ENCODE data around the gene PAEP.
"Not testable (repeated sequence)": the region's sequence is repeated elsewhere in the genome, so short reads cannot be mapped to it uniquely, and the experiment has no call there.

PAEP gene

DNA sequence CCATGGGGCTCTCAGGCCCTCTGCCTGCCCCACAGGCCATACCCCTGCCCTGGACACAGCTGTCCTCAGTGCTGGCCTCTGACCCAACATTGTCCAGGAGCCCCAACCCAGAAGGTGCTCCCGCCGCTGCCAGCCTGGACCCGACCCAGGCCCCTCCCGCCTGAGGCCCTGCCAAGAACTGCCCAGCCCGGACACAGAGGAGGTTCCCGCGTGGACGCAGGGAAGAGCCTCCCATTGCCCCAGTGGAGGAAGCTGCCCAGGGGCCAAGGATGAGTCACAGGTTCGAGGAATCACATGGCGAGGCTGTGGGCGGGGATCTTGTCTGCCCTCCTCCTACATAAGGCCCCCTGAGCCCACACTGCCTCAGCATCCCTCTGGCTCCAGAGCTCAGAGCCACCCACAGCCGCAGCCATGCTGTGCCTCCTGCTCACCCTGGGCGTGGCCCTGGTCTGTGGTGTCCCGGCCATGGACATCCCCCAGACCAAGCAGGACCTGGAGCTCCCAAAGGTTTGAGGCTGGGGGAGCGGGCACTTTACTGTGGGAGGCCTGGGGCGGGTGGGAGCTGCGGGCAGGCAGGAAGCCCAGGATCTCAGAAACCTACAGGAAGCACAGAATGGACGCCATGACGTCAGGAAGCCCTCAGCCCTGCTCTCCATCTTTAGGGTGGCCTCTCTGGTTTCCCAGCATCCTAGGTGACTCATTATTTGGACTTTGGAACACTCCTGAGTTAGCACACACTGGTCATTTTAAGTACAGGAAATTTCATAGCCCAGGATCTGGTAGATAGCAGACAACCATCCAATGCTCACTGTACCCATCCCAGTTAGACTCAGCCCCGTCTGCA lies at the start of gene PAEP:
PAEP (plus strand) TSS at position 366 of the 844 bp plus-strand sequence.
- DNase-seq (ENCODE audit: low read depth), result no peak

GRCh38 chr9:135512241-135512603 lies 49.3 kb upstream of the PAEP start:
- no peak for DNase-seq (ENCODE audit: low read depth)

- no peak for DNase-seq (ENCODE audit: low read depth)
These were observed 48.7 kb upstream of the PAEP start for GRCh38 chr9:135512904-135513303.

GRCh38 chr9:135513351-135513846 lies 48.2 kb upstream of the PAEP start:
- DNase-seq (ENCODE audit: low read depth), result no peak

DNA sequence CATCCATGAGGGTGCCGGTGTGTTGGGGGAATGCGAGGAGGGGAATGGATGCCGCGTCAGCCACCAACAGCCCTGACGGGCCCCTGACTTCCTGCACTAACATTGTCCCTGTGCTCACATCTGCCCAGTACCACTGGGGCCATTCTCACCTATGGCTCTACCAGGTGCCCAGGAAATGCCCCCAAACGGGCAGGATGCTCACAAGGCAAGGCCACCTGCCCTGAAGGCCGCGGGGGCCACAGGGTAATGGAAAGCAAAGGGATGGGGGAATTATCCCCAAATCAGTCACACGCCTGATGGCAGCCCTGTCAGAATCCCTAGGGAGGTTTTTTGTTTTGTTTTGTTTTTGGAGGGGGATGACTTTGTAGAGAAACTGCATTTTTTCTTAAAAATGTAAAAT lies 47.6 kb upstream of the PAEP start:
- DNase-seq (ENCODE audit: low read depth), result not testable (repeated sequence)

- DNase-seq (ENCODE audit: low read depth), result no peak
These were observed 47.0 kb upstream of the PAEP start for GRCh38 chr9:135514342-135515082.

DNA sequence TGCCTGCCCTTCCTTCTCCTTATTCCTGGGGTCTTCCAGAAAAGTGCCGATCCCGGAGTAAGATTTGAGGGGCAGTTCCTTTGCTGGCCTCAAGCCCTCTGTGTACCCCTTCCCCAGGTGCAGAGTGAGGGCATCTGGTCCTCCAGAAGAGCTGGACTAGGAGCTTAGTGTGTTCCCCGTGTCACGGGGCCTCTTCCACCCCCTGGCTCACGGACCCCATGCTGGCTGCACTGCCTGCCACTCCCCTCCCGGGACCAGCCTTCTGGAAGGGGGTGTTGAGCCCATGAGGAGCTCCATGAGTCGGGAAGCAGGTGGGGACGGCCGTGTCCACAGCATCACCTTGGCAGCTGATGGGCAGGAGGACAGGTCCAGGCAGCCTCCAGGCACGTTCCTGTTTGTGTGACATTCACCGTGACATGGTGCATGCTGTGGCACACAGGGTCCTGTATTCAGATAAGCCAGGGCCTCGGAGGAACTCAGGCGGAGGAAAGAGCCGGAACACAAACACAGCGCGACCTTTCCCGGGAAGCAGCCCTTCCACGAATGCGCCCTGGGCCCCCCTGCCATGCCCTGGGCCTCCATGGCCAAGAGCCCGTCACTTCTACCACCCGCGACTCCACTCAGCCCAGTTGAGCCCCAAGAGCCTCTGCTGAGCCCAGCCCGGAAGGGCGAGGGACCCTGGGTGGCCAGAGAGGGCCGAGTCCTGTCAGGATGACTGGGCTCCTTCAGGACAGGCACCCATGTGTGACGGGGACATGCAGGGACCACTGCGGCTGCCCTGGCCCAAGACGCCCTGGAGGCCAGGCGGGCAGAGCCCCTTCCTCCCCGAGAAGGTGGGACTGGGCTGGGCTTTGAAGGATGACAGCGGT lies 46.2 kb upstream of the PAEP start:
- no peak for DNase-seq (ENCODE audit: low read depth)

DNA sequence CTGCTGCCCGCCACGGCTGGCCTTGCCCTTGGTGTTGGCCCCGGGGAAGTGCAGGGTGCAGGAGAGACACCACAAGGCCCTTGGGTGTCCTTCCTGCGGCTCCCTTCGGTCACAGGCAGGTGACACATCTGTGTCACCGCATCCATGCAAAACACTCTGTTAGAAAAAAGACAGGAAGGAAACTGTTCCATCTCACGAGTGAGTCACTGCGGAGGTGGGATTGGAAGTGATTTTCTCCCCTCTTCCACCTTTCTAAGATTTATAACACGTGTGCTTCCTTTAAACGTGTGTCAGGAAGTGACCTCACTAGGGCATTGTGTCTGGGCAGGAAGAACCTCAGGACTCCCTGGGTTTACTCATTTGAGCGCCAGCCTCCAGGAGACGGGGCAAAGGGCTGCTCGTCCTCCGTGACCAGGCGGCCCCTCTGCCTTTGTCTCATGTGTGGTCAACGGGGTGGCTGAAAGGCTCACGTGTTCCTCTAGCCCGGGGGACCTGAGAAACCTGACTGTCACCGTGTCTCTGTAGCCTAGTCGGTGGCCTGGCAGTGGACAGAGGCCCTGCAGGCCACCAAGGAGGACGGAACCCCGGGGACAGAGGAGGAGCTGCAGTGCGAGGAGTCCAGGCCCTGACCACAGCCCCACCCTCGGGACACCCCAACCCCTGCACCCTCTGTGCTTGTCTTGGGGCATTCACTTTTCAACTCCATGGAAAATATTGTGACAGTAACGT lies 45.3 kb upstream of the PAEP start:
- no peak for DNase-seq (ENCODE audit: low read depth)

DNA sequence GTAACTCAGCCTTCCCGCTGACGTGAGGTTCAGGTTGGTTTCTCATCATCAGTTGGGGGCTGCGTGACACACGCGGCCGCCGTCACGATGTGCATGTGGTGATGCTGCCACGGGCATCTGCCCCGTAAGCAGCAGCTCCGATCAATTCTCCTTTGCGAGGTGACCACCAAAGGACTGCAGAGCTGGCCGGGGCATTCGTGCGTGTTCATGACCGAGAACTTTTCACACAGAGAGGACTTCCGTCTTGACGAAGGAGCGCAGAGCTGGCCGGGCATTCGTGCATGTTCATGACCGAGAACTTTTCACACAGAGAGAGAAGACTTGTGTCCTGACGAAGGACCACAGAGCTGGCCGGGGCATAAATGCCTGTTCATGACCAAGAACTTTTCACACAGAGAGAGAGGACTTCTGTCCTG lies 44.1 kb upstream of the PAEP start:
- DNase-seq (ENCODE audit: low read depth), result no peak

DNA sequence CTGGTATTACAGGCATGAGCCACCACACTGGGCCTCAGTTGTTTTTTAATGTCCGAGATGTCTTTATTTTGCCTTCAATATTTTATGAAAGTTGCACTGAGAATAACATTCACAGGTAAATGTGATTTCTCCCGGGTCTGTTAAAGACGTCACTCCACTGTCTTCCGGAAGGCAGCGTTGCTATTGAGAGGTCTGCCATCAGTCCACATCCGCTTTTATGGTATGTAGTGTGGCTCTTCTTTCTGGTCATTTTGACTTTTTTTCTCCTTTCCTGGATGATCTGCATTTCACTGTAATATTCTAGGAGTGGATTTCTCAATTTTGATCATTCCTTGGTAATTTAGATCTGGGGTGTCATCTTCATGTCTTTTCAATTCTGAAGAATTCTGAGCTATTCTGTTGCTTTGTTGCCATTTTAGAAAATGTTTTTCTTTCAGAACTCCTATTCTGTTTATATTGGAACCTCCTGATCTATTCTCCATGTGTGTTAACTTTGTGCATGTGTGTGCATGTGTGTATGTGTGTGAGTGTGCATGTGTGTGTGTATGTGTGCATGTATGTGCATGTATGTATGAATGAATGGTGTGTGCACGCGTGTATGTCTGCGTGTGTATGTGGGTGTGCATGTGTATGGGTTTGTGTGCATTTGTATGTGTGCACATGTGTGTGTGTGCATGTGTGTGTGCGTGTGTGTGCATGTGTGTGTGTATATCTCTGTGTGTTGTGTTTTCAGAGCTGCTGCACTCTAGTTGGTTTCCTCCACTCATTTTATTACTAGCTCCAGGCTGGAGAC lies 42.2 kb upstream of the PAEP start:
- no peak for DNase-seq (ENCODE audit: low read depth)

DNA sequence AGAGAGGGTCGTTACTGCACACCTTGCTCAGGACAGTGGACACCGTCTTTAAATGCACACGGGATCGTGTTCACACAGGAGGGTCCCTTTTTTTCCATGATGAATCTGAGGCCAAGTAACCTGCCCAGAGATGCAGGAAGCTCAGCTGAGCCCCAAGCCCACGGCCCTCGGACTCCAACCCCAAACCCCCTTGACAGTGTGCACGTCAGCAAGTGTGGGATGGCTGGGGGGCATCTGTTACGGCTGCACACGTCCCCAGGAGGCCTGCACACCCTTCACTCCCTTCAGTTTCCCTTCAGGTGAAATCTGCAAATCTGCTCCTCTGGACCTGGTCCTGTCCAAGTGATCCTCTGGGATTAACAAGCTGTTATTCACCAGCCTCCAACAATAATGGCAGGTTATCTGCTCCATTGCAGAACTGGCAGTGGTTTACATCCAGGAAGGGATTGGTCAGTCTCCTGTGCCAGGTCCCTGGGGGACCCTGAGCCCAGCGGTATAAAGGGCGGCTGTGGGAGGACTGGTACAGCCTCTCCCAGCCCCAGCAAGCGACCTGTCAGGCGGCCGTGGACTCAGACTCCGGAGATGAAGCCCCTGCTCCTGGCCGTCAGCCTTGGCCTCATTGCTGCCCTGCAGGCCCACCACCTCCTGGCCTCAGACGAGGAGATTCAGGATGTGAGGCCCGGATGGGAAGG lies 40.5 kb upstream of the PAEP start, which contains the start of gene LCN1:
LCN1 (plus strand) TSS at position 525 of the 692 bp plus-strand sequence; CDS start at position 583, 58 bp downstream.
- no peak for DNase-seq (ENCODE audit: low read depth)

DNA sequence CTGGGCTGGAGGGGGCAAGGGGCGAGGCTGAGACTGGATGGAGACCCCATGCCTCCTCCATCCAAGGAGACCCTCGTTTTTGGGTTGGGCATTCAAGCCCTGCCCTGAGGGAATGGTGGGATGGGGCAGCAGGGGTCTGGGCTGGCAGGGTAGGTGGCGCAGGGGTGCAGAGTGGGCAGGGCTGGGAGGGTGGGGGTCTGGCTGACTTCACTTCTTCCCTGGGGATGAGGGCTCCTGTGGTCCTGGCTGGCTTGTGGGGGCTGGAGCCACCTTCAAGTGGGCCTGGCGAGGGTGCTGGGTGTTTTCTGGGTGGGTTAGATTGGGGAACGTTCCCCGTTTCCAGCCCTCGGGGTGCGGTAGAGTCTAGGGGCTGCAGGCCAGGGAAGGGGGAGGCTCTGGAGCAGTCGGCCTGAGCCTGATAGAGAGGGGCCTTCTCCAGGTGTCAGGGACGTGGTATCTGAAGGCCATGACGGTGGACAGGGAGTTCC lies 39.9 kb upstream of the PAEP start:
- DNase-seq (ENCODE audit: low read depth), result no peak

DNA sequence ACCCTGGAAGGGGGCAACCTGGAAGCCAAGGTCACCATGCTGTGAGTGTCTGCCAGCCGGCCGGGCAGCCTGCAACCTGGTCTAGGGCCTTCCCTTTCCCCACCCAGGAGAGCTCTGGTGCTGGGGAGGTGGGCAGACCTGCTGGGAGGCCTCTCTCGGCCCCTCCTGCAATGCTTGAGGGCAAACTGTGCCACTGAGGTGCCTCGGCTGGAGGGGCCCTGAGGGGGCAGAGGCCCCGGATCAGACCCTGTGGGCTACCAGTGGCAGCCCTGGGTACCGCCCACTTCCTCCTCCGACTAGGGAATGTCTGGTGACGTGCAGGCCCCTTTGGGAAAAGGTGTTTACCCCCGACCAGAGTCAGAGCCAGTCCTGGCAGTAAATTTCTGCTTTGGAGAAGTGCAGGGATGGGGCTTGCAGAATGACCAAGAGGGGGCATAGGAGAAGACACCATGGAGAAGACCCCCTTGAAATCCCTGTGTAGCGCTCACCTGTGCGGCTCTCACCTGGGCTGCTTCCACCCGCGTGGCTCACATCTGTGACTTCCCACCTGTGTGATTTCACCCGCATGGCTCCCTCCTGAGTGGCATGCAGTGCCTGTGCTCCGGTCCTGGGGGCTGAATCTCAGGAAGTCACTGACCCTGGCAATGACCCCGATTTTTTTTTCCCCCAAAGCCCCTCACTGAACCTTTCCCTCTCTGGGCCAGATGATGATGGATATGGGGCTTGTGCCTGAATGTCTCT lies 39.2 kb upstream of the PAEP start:
- no peak for DNase-seq (ENCODE audit: low read depth)

DNA sequence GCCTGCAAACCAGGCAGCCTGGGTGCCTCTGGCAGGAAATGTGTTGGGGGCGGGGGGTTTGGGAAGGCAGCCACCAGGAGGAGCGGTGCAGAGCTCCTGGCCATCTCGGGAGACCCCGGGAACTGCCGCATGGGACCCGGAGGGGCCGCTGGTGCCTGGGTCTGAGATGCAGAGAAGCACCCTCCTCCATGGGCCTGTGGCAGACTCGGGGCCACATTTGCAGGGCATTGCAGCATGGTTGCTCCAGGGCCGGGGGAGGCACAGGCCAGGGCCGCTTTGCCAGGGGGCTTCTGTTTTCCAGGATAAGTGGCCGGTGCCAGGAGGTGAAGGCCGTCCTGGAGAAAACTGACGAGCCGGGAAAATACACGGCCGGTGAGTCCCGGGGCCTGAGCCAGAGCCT lies 38.6 kb upstream of the PAEP start:
- DNase-seq (ENCODE audit: low read depth), result no peak

DNA sequence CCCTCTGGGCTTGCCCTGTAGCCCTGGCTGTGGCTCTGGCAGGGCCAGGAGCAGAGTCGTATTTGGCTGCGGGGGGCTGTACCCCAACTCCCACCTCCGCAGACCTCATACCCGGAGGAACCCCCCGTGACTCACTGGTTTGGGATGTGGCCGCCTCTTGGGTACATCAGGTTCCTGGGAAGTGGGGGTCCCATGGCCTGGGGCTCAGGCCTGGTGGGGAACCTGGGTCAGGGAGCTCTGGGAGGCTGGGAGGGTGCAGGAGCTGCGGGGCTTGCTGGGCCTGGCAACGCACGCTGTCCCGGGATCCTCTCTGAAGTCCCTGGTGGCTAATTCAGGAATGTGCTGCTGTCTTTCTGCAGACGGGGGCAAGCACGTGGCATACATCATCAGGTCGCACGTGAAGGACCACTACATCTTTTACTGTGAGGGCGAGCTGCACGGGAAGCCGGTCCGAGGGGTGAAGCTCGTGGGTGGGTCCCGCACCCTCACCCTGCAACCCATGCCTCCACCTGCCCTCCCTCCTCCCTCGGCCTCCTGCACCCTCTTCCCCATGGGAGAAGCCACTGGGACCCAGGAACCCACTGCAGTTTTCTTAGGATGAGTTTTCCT lies 37.9 kb upstream of the PAEP start:
- no peak for DNase-seq (ENCODE audit: low read depth)

GRCh38 chr9:135524130-135524861 lies 37.3 kb upstream of the PAEP start:
- DNase-seq (ENCODE audit: low read depth), result no peak

DNA sequence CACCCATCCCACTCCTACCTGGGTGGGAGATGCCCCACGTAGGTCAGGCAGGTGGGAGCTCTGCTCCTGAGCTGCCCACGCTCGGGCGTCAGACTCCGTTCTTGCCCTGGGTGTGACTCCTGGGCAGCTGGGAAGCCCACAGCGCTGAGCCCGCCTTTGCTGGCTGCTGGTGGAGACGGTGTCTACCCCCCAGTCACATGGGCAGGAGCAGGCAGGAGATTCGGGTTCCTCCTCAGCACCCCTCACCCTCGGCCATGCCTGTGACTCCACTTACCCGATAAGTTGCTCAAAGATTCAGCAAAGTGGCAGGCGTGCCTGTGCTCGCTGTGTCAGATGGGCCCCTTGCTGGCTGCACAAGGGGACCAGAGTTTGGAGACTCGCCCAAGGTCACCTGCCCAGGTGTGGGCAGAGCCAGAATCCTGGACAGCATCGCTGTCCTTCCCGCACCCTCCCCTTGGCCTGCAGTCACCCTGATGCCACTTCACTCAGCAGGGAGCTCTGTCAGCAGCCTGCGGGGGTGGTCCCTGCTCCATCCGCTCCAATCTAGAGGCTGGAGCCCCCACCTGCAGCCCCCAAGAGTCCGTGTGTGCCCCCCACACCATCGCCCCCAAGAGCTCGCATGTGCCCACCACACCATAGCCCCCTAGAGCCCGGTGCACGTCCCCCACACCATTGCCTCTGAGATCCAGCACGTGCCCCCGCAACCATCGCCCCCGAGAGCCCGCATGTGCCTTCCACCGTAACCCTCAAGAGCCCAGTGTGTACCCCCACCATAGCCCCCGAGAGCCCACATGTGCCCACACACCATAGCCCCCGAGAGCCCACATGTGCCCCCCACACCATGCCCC lies 36.1 kb upstream of the PAEP start:
- DNase-seq (ENCODE audit: low read depth), result no peak

Measured in stimulated activated CD8-positive, alpha-beta memory T cell treated with anti-CD3 and anti-CD28 coated beads, Interleukin-15, amount 100 ng/mL, for 1 hour (primary cell).